ENCODE measurements around the gene BABAM2.
A peak's percentile ranks its signal among the peaks of the same experiment; 100 is the strongest.
"Not testable (repeated sequence)": the region's sequence is repeated elsewhere in the genome, so short reads cannot be mapped to it uniquely, and the experiment has no call there.

BABAM2 gene

GRCh38 chr2:27977731-27978312 is 87.3 kb downstream of the BABAM2 start:
- H3K9me3 Mint-ChIP-seq: no peaks in the 10 kb centered on the region
- H3K4me3 Mint-ChIP-seq: no peak overlapping the region
- no peak overlapping the region for H3K27ac Mint-ChIP-seq
- no peak for DNase-seq (ENCODE audit: low spot score in 2 of 2)
- ATAC-seq (ENCODE audit: low read depth): no peak
- peaks cover 8% of the 10 kb centered on the region for H3K4me1 Mint-ChIP-seq
- peaks cover 13% of the 10 kb centered on the region for H3K36me3 Mint-ChIP-seq
- H3K27me3 Mint-ChIP-seq: no peaks in the 10 kb centered on the region

DNA sequence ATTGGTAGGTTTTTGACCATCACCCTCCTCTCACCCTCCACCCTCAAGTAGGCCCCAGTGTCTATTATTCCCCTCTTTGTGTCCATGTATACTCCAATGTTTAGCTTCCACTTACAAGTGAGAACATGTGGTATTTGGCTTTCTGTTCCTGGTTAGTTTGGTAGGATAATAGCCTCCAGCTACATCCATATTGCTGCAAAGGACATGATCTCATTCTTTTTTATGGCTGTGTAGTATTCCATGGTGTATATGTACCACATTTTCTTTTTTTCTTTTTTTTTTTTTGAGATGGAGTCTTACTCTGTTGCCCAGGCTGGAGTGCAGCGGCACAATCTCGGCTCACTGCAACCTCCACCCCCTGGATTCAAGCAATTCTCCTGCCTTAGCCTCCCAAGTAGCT is 88.2 kb downstream of the BABAM2 start:
- not testable (repeated sequence) for H3K27me3 Mint-ChIP-seq; H3K4me1 Mint-ChIP-seq; DNase-seq (ENCODE audit: low spot score in 2 of 2); H3K9me3 Mint-ChIP-seq; H3K4me3 Mint-ChIP-seq; ATAC-seq (ENCODE audit: low read depth); H3K27ac Mint-ChIP-seq
- peaks cover 12% of the 10 kb centered on the region for H3K36me3 Mint-ChIP-seq

DNA sequence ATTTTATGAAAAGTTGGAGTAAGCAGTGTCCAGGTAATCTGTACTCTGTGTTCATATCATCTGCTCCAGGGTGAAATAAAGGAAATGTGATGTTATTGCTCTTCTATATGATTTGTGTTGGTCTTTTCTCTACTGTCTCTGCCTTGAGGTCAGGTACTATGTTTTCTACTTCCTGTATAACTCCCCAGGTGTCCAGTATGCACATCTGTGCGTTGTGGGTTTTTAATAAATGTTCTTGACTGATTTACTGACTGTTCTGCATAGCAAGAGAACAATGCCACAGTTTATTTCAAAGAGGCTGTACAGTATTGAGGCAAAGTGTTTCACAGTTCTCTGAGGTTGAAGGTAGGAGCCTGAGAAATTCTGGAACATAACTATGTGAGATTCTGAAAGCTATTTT is 89.7 kb downstream of the BABAM2 start:
- ATAC-seq (ENCODE audit: low read depth): peak; percentile 43
- Mint-ChIP-seq H3K4me1 (peaks cover 10% of the 10 kb centered on the region), H3K36me3 (peaks cover 11% of the 10 kb centered on the region), H3K9me3 (peaks cover 2% of the 10 kb centered on the region), H3K4me3 (no peak overlapping the region), H3K27me3 (no peaks in the 10 kb centered on the region), H3K27ac (peak overlapping the region; percentile 28)
- no peak for DNase-seq (ENCODE audit: low spot score in 2 of 2)

DNA sequence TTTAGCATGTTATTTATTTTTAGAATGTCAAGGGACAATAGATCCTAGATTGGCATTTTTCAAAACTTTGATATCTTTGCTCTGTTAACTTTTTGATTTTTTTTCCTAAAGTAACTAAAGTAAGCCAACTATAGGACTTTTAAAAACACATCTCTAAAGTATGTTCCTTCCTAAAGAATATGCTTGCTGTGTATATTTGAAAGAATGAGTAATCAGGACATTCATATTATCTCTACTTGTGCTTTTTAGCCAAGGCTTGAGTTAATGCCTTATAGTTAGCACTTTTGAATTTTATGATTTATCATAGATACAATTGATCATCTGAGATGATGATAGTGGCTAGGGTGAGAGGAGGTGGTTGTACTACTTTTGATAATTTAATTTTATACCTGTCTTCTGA is 93.6 kb downstream of the BABAM2 start:
- no peaks in the 10 kb centered on the region for H3K27me3 Mint-ChIP-seq
- peaks cover 2% of the 10 kb centered on the region for H3K9me3 Mint-ChIP-seq
- no peak for DNase-seq (ENCODE audit: low spot score in 2 of 2)
- peaks cover 13% of the 10 kb centered on the region for H3K4me1 Mint-ChIP-seq
- peaks cover 9% of the 10 kb centered on the region for H3K36me3 Mint-ChIP-seq
- ATAC-seq (ENCODE audit: low read depth): no peak
- H3K27ac Mint-ChIP-seq: no peak overlapping the region
- H3K4me3 Mint-ChIP-seq: no peak overlapping the region

DNA sequence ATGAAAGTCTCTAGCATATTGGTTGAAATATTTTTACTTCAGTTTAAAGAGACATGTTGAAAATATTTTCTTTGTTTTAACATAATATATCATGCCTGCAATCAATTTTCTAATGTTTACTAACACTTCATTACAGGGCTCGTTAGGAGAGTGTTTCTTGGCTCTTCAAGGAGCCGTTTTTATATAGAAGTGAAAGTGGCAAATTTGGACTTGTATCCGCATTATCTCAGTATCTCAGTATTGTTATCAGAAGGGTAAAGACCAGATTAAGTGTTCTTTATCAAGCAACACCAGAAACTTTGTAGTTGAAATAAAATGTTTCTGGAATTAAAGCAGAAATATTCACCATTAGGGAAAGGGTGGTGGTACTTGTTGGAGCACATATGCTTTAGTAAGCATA is 97.8 kb downstream of the BABAM2 start:
- no peak for DNase-seq (ENCODE audit: low spot score in 2 of 2)
- H3K27me3 Mint-ChIP-seq: no peaks in the 10 kb centered on the region
- H3K4me3 Mint-ChIP-seq: no peak overlapping the region
- ATAC-seq (ENCODE audit: low read depth): no peak
- peaks cover 9% of the 10 kb centered on the region for H3K4me1 Mint-ChIP-seq
- no peak overlapping the region for H3K27ac Mint-ChIP-seq
- peaks cover 24% of the 10 kb centered on the region for H3K36me3 Mint-ChIP-seq
- H3K9me3 Mint-ChIP-seq: peaks cover 3% of the 10 kb centered on the region

DNA sequence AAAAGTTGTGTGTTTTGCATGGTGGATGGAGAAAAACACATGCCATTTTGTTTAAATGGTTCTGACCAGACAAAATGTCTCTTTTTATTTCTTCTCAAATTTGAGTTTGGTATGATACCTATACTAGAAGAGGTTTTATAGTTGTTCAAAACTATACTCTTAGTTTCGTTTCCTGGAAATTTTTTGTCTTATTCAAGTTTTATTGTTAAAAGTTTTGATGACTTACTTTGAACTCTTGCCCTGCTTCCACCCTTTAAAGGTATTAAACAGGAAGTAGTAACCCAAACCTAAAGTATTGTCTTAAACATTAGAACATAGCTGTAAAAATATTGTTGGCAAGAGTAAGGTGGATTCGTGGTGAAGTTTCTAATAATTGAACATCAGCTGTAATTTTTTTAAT is 98.2 kb downstream of the BABAM2 start:
- peaks cover 9% of the 10 kb centered on the region for H3K4me1 Mint-ChIP-seq
- H3K27ac Mint-ChIP-seq: no peak overlapping the region
- DNase-seq (ENCODE audit: low spot score in 2 of 2) (no peak), ATAC-seq (ENCODE audit: low read depth) (no peak)
- no peak overlapping the region for H3K4me3 Mint-ChIP-seq
- H3K9me3 Mint-ChIP-seq: peaks cover 3% of the 10 kb centered on the region
- no peaks in the 10 kb centered on the region for H3K27me3 Mint-ChIP-seq
- peaks cover 24% of the 10 kb centered on the region for H3K36me3 Mint-ChIP-seq

DNA sequence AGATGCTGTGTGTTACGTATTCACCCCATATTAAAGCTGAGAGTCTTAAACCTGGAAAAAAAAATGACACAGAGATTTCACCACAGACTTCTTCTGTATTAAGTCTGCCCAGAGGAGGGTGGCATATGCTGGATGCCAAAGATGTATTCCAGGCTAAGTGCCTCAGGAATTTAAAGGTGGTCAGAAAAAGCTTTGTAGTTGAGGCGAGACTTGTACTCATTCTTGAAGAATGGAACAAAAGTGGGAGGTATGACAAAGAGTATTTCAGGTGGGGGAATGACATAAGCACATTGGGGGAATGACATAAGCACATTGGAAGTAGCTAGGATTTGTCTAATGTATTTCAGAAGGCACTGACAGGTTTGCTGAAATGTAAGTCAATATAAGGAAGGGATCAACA is 98.6 kb downstream of the BABAM2 start:
- Mint-ChIP-seq H3K4me3 (no peak overlapping the region), H3K27me3 (no peaks in the 10 kb centered on the region), H3K36me3 (peaks cover 26% of the 10 kb centered on the region), H3K27ac (no peak overlapping the region), H3K4me1 (peaks cover 9% of the 10 kb centered on the region), H3K9me3 (peaks cover 3% of the 10 kb centered on the region)
- DNase-seq (ENCODE audit: low spot score in 2 of 2) (no peak), ATAC-seq (ENCODE audit: low read depth) (no peak)

DNA sequence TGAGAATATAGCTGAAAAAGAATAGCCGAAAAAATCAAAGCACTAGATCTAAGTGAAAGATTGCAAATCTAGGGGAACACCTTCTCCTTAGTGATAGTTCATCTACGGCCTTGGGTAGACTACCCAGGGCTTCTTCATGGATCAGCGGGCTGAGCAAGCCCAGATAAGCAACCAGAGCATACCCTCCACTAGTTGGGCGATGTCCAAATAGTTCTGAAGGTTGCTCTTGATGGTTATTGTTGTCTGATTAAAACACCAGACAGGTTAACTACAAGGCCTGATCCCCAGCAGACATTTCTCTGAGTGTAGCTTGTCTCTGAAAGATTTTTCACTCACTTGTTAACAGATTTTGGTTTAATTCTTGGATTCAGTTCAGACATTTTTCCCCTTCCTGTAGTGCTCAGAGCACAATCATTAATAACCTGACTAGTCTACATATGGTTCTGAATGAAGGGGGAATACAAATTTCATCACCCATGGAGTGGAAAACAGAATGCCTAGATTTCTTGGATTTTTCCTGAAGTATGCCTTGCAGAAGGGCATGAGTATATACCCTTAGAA is 99.6 kb downstream of the BABAM2 start:
- Mint-ChIP-seq H3K36me3 (peaks cover 34% of the 10 kb centered on the region), H3K27me3 (no peaks in the 10 kb centered on the region), H3K4me1 (peaks cover 7% of the 10 kb centered on the region), H3K27ac (no peak overlapping the region), H3K4me3 (no peak overlapping the region), H3K9me3 (peaks cover 8% of the 10 kb centered on the region)
- ATAC-seq (ENCODE audit: low read depth) (no peak), DNase-seq (ENCODE audit: low spot score in 2 of 2) (no peak)

GRCh38 chr2:27991146-27991545 is 100.6 kb downstream of the BABAM2 start:
- Mint-ChIP-seq H3K4me3 (no peak overlapping the region), H3K4me1 (peaks cover 9% of the 10 kb centered on the region), H3K27ac (no peak overlapping the region), H3K36me3 (peaks cover 42% of the 10 kb centered on the region), H3K9me3 (peaks cover 8% of the 10 kb centered on the region), H3K27me3 (no peaks in the 10 kb centered on the region)
- DNase-seq (ENCODE audit: low spot score in 2 of 2) (no peak), ATAC-seq (ENCODE audit: low read depth) (no peak)

DNA sequence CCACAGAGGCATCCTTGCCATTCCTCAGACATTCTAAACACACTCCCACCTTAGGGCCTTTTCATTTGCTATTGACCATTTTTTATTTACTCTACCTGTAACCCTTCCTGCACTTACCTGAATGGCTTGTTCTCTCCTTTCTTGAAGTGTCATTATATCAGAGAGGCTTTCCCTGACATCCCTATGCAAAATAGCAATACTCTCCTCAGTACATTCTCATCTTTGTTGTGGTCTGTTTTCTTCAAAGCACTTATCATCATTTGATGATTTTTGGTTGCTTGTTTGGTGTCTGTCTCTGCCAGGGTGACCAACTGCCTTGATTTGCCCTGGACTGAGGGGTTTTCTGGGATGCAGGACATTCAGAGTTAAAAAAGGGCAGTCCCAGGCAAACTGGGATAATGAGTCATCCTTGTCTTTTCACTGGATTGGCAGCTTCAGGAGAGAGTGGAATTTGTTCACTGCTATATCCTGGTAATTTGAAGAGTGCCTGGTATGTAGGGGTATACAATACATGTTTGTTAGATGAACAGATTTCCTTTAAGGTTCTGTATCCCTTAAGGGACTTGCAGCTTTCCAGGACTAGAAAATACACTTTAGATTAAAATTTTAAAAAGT is 102.4 kb downstream of the BABAM2 start:
- no peak for ATAC-seq (ENCODE audit: low read depth)
- H3K4me3 Mint-ChIP-seq: no peak overlapping the region
- H3K36me3 Mint-ChIP-seq: peaks cover 43% of the 10 kb centered on the region
- H3K27ac Mint-ChIP-seq: no peak overlapping the region
- no peak for DNase-seq (ENCODE audit: low spot score in 2 of 2)
- peaks cover 8% of the 10 kb centered on the region for H3K9me3 Mint-ChIP-seq
- H3K4me1 Mint-ChIP-seq: peaks cover 6% of the 10 kb centered on the region
- H3K27me3 Mint-ChIP-seq: no peaks in the 10 kb centered on the region

DNA sequence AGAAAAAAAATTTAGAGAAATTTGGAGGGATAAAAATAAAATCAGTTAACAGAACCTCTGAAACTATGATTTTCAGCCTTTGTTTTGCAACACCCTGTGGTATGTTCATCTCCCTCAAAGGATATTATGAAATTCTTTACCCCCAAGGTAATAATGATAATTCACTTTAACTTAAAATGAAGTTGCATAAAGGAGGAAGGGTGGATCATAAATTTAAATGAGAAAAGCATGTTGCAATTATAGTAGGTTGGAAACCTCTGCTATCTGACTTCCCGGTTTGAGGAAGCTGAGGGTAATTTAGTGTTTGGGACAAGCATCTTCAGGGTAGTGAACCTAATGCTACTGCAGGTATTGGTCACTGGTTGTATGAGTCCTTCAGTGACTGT is 102.9 kb downstream of the BABAM2 start:
- Mint-ChIP-seq H3K4me3 (no peak overlapping the region), H3K27me3 (no peaks in the 10 kb centered on the region), H3K9me3 (peaks cover 8% of the 10 kb centered on the region), H3K4me1 (peaks cover 6% of the 10 kb centered on the region), H3K36me3 (peaks cover 41% of the 10 kb centered on the region), H3K27ac (no peak overlapping the region)
- DNase-seq (ENCODE audit: low spot score in 2 of 2) (no peak), ATAC-seq (ENCODE audit: low read depth) (no peak)

DNA sequence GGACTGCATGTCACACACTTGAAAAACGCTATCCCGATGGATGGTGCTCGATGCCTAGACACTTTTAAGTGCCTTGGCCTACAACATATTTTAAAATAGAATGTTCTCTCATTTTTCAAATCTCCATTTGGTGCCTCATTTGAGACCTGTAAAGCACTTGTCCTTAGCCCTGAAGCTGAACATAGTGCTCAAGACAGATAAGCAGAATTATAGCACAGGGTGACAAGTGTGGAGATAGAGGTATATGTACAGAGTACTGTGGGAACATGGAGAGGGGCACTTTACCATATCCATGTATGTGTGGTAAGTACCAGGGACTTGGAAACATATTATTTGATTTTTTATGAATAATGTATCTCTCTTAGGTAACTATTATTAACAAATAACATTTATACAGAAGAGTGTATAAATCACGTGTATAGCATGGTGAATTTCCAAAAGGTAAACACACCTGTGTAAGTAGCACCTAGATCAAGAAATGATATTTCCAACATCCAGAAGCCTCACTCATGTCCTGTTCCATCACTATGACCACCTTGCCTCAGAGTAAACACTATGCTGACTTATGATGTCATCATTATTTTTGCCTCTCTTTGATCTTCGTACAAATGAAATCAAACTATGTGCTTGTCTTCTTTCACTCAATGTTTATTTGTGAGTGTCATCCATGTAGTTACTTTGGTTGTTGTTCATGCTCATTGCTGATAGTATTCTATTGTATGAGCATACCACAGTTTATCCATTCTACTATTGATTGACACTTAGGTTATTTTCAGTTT is 103.6 kb downstream of the BABAM2 start:
- ATAC-seq (ENCODE audit: low read depth) (no peak), DNase-seq (ENCODE audit: low spot score in 2 of 2) (no peak)
- Mint-ChIP-seq H3K9me3 (peaks cover 8% of the 10 kb centered on the region), H3K27ac (no peak overlapping the region), H3K27me3 (no peaks in the 10 kb centered on the region), H3K4me1 (peaks cover 6% of the 10 kb centered on the region), H3K4me3 (no peak overlapping the region), H3K36me3 (peaks cover 38% of the 10 kb centered on the region)

DNA sequence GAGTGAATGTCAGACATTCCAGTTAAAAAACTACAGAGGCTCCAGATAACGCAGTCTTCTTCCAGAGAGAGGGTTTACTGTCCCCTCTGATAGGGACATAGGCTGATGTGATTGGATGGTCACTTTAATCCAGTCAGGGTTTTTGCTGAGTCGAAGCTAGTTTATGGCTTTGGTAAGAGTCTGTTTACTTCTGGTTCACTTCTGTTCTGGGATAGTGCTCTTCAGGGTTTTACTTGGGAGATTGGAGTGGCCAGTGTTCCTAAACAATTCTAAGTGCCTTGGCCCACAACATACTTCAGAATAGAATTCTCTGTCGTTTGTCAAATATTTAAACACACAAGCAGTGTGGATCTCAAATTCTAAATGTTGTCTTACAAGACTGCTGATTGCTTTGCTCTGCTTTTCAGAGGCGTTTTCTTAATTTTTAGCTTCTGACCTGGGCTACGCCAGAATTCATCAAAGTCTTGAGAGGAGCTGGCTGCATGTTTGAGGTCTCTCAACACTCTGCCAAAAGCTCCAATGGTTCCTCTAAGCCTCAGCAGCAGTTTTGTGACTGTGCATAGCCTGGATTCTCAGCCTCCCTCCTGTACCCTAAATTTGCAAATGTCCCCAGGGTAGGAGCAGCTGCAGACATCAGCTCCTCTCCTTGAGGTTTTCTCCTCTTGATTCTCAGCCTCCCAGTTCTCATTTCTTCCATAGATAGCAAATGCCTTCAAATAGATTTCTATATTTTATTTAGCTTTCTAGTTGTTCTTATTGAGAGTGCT is 105.8 kb downstream of the BABAM2 start:
- no peak for DNase-seq (ENCODE audit: low spot score in 2 of 2)
- Mint-ChIP-seq H3K4me3 (no peak overlapping the region), H3K9me3 (peaks cover 7% of the 10 kb centered on the region), H3K36me3 (peaks cover 36% of the 10 kb centered on the region), H3K27ac (no peak overlapping the region), H3K27me3 (no peaks in the 10 kb centered on the region), H3K4me1 (peaks cover 6% of the 10 kb centered on the region)
- no peak for ATAC-seq (ENCODE audit: low read depth)

DNA sequence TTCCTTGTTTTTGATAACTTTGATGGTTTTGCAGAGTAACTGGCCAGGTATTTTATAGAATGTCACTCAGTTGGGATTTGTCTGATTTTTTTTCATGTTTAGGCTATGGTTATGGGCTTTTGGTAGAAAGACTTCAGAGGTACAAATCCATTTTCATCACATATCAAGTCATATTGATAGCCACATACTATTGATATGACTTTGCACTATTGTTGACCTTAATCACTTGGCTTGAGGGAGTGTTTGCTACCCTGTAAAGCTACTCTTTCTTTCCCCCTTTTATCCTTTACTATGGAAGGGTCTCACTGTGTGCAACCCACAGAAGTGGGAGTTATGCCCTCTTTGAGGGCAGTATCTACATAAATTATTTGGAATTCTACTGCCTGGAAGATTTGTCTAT is 109.8 kb downstream of the BABAM2 start:
- H3K4me1 Mint-ChIP-seq: peaks cover 4% of the 10 kb centered on the region
- H3K36me3 Mint-ChIP-seq: peaks cover 16% of the 10 kb centered on the region
- DNase-seq (ENCODE audit: low spot score in 2 of 2) (no peak), ATAC-seq (ENCODE audit: low read depth) (no peak)
- H3K4me3 Mint-ChIP-seq: no peak overlapping the region
- H3K27ac Mint-ChIP-seq: no peak overlapping the region
- no peaks in the 10 kb centered on the region for H3K9me3 Mint-ChIP-seq
- no peaks in the 10 kb centered on the region for H3K27me3 Mint-ChIP-seq

Measured in memory B cell (primary cell).